OCI-LY3 (cell line): ENCODE results near the gene LAMTOR3.

Experiments
- CTCF ChIP-seq: fragments of 200-600, 300-600 bp; sonication (generic); IDR thresholded peaks from 2 replicates; pipeline ENCODE4 v1.5.1; 2014; ENCODE audit warnings: antibody characterized with exemption, low read length, low read depth
- EZH2phosphoT487 ChIP-seq: fragments of 200-600 bp; shearing (Covaris generic); IDR thresholded peaks from 2 replicates; pipeline ENCODE4 v1.6.1; 2018; ENCODE audit warnings: antibody characterized with exemption, mixed run types, low read depth

- TF ChIP-seq CTCF, result no peak
- no peak for TF ChIP-seq EZH2phosphoT487
These were observed 45.6 kb downstream of the LAMTOR3 start for GRCh38 chr4:99848591-99849001.
